GM18505 (cell line): Measurements from ENCODE around the gene SIM1.

Source experiments
- ATAC-seq: cut with Tn5 transposase; IDR thresholded peaks from one replicate; pipeline ENCODE4 v1.9.1; 2021; ENCODE audit not compliant: unreplicated experiment
- POLR2A ChIP-seq: IDR thresholded peaks from 4 replicates; pipeline ENCODE4 v1.6.1; 2011; ENCODE audit warnings: borderline replicate concordance; ENCODE audit not compliant: insufficient read depth, insufficient read length; ENCODE audit errors: extremely low read depth

SIM1 gene

GRCh38 chr6:100353276-100354015 is 111.3 kb downstream of the SIM1 start:
- no peak for TF ChIP-seq POLR2A

GRCh38 chr6:100350139-100350538 is 114.6 kb downstream of the SIM1 start:
- ATAC-seq: no peak
- TF ChIP-seq POLR2A: no peak

More at GRCh38 chr6:100353276-100354015, 111.3 kb downstream of the SIM1 start:
- no peak for ATAC-seq

GRCh38 chr6:100349366-100349765 is 115.4 kb downstream of the SIM1 start:
- no peak for TF ChIP-seq POLR2A
- ATAC-seq: no peak

GRCh38 chr6:100347901-100348550 is 116.7 kb downstream of the SIM1 start:
- TF ChIP-seq POLR2A: no peak
- no peak for ATAC-seq

- ATAC-seq: no peak
- no peak for TF ChIP-seq POLR2A
Observed at GRCh38 chr6:100346828-100347227, 117.9 kb downstream of the SIM1 start.

GRCh38 chr6:100346203-100346602 is 118.5 kb downstream of the SIM1 start:
- ATAC-seq: no peak
- no peak for TF ChIP-seq POLR2A

GRCh38 chr6:100344761-100345160 is 120.0 kb downstream of the SIM1 start:
- TF ChIP-seq POLR2A: no peak
- no peak for ATAC-seq

GRCh38 chr6:100344321-100344720 is 120.4 kb downstream of the SIM1 start:
- no peak for ATAC-seq
- no peak for TF ChIP-seq POLR2A

- TF ChIP-seq POLR2A: no peak
- no peak for ATAC-seq
Observed at GRCh38 chr6:100343316-100344077, 121.2 kb downstream of the SIM1 start.

GRCh38 chr6:100342830-100343229 is 121.9 kb downstream of the SIM1 start:
- TF ChIP-seq POLR2A: no peak
- ATAC-seq: no peak

GRCh38 chr6:100339574-100340255 is 125.0 kb downstream of the SIM1 start:
- TF ChIP-seq POLR2A: no peak

GRCh38 chr6:100338090-100338489 is 126.6 kb downstream of the SIM1 start:
- TF ChIP-seq POLR2A: no peak
- no peak for ATAC-seq

More at GRCh38 chr6:100339574-100340255, 125.0 kb downstream of the SIM1 start:
- ATAC-seq: no peak

- no peak for TF ChIP-seq POLR2A
- no peak for ATAC-seq
Observed at GRCh38 chr6:100336876-100337275, 127.8 kb downstream of the SIM1 start.
